Measurements from ENCODE around the gene RMND1.

Gene RMND1

GRCh38 chr6:151422981-151423380 is 28.9 kb downstream of the RMND1 start:
- H4K20me1 ChIP-seq (ENCODE audit: insufficient read depth), result no peaks in the 10 kb centered on the region
- no peak overlapping the region for H2AFZ ChIP-seq (ENCODE audit: low read depth)
- no peaks in the 10 kb centered on the region for H3K27me3 ChIP-seq (ENCODE audit: insufficient read depth, low read depth)
- H3K4me2 ChIP-seq, result no peak overlapping the region
- no peak overlapping the region for H3K9ac ChIP-seq
- no peak overlapping the region for H3K4me3 ChIP-seq (IDR thresholded peaks at IDR 0.05; ENCODE audit: insufficient read depth, low read depth, low read length)
- H3K36me3 ChIP-seq (ENCODE audit: insufficient read depth), result no peaks in the 10 kb centered on the region
- no peak overlapping the region for H3K27ac ChIP-seq
- TF ChIP-seq, protein P1, sequence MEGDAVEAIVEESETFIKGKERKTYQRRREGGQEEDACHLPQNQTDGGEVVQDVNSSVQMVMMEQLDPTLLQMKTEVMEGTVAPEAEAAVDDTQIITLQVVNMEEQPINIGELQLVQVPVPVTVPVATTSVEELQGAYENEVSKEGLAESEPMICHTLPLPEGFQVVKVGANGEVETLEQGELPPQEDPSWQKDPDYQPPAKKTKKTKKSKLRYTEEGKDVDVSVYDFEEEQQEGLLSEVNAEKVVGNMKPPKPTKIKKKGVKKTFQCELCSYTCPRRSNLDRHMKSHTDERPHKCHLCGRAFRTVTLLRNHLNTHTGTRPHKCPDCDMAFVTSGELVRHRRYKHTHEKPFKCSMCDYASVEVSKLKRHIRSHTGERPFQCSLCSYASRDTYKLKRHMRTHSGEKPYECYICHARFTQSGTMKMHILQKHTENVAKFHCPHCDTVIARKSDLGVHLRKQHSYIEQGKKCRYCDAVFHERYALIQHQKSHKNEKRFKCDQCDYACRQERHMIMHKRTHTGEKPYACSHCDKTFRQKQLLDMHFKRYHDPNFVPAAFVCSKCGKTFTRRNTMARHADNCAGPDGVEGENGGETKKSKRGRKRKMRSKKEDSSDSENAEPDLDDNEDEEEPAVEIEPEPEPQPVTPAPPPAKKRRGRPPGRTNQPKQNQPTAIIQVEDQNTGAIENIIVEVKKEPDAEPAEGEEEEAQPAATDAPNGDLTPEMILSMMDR (conservative IDR thresholded peaks at IDR 0.05; ENCODE audit: low read depth, low read length), result no peak
- no peaks in the 10 kb centered on the region for H3K79me2 ChIP-seq (ENCODE audit: insufficient read depth, low read depth)
- no peaks in the 10 kb centered on the region for H3K4me1 ChIP-seq (ENCODE audit: low read depth, poor library complexity, severe bottlenecking)

DNA sequence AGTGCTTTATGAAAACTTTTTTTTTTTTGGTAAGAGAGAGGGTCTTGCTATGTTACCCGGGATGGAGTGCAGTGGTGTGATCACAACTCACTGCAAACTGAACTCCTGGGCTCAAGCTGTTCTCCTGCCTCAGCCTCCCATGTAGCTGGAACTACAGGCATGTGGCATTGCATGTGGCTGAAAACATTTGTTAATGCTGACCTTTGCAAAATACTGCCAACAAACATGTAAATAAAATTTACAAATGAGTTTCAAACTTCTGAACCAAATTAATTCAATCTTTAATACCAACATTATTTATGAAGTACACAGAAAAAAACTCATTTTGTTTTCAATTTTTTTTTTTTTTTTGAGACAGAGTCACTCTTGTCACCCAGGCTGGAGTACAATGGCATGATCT is 34.4 kb downstream of the RMND1 start:
- TF ChIP-seq, protein P1 (conservative IDR thresholded peaks at IDR 0.05; ENCODE audit: low read depth, low read length), result no peak
- H3K36me3 ChIP-seq (ENCODE audit: insufficient read depth), result no peaks in the 10 kb centered on the region
- no peaks in the 10 kb centered on the region for H3K4me1 ChIP-seq (ENCODE audit: low read depth, poor library complexity, severe bottlenecking)

DNA sequence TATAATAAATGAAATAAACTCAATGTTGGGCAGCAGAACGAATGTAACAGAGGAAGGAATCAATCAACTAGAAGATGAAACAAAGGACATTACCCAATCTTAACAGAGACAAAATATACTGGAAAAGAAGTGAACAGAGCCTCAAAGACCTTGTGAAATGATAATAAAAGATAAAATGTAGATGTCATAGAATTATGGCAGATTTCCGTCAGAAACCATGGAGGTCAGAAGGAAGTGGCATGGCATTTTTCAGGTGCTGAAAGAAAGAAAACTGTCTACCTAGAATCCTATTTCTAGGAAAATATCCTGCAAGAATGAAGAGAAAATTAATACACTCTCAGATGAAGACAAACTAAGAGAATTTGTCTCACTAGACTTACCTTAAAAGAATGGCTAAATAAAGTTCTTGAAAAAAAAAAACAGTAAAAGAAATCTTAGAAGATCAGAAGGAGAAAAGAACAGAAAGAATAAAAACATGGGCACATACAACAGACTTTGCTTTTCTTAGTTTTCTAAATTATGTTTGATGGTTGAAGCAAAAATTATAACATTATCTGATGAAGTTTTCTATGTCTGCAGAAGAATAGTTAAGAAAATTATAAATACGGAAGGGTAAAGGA is 37.2 kb downstream of the RMND1 start:
- Histone ChIP-seq H3K4me1 (ENCODE audit: low read depth, poor library complexity, severe bottlenecking) (no peaks in the 10 kb centered on the region), H2AFZ (ENCODE audit: low read depth) (no peak overlapping the region), H3K27ac (no peak overlapping the region), H4K20me1 (ENCODE audit: insufficient read depth) (no peaks in the 10 kb centered on the region), H3K27me3 (ENCODE audit: insufficient read depth, low read depth) (no peaks in the 10 kb centered on the region), H3K36me3 (ENCODE audit: insufficient read depth) (no peaks in the 10 kb centered on the region), H3K79me2 (ENCODE audit: insufficient read depth, low read depth) (no peaks in the 10 kb centered on the region), H3K9ac (no peak overlapping the region), H3K4me2 (no peak overlapping the region), H3K4me3 (IDR thresholded peaks at IDR 0.05; ENCODE audit: insufficient read depth, low read depth, low read length) (no peak overlapping the region)
- TF ChIP-seq, protein P1 (conservative IDR thresholded peaks at IDR 0.05; ENCODE audit: low read depth, low read length), result no peak

More for the DNA sequence above, 34.4 kb downstream of the RMND1 start:
- Histone ChIP-seq H3K79me2 (ENCODE audit: insufficient read depth, low read depth) (no peaks in the 10 kb centered on the region), H2AFZ (ENCODE audit: low read depth) (no peak overlapping the region), H3K27ac (no peak overlapping the region), H3K27me3 (ENCODE audit: insufficient read depth, low read depth) (no peaks in the 10 kb centered on the region), H3K4me2 (no peak overlapping the region), H3K9ac (no peak overlapping the region), H4K20me1 (ENCODE audit: insufficient read depth) (no peaks in the 10 kb centered on the region), H3K4me3 (IDR thresholded peaks at IDR 0.05; ENCODE audit: insufficient read depth, low read depth, low read length) (no peak overlapping the region)

- Histone ChIP-seq H2AFZ (ENCODE audit: low read depth) (no peak overlapping the region), H3K4me1 (ENCODE audit: low read depth, poor library complexity, severe bottlenecking) (no peaks in the 10 kb centered on the region), H3K27ac (no peak overlapping the region), H3K36me3 (ENCODE audit: insufficient read depth) (no peaks in the 10 kb centered on the region), H3K9ac (no peak overlapping the region), H3K4me3 (IDR thresholded peaks at IDR 0.05; ENCODE audit: insufficient read depth, low read depth, low read length) (no peak overlapping the region), H3K79me2 (ENCODE audit: insufficient read depth, low read depth) (no peaks in the 10 kb centered on the region), H4K20me1 (ENCODE audit: insufficient read depth) (no peaks in the 10 kb centered on the region), H3K27me3 (ENCODE audit: insufficient read depth, low read depth) (no peaks in the 10 kb centered on the region), H3K4me2 (no peak overlapping the region)
- TF ChIP-seq, protein P1 (conservative IDR thresholded peaks at IDR 0.05; ENCODE audit: low read depth, low read length), result no peak
Measured at GRCh38 chr6:151413372-151414145, 38.4 kb downstream of the RMND1 start.
